Head of caudate nucleus (tissue), 42 donors: ENCODE results near the gene UGT1A8.
"Not testable (repeated sequence)": the region's sequence is repeated elsewhere in the genome, so short reads cannot be mapped to it uniquely, and the experiment has no call there.

Source experiments
- DNase-seq, 42 donors: peaks; one replicate each; pipeline versions ENCODE4 v3.0.0 to v3.0.0-alpha.2; 2020 to 2021; ENCODE audit warnings: mixed read lengths in 7 of 42
- intact Hi-C: fragments of 100-400 bp; cut with DNase I; formaldehyde crosslinking; loops from one replicate; pipeline ENCODE4 v1.15.0; 2022

The UGT1A8 gene

DNA sequence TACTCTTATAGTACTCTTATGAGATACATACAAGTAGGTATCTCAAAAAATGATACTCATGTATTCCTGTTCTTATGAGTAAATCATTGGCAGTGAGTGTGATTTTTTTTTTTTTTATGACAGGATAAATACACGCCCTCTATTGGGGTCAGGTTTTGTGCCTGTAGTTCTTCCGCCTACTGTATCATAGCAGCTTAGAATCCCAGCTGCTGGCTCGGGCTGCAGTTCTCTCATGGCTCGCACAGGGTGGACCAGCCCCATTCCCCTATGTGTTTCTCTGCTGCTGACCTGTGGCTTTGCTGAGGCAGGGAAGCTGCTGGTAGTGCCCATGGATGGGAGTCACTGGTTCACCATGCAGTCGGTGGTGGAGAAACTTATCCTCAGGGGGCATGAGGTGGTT lies at the start of gene UGT1A8:
TSS of gene UGT1A8 (plus strand) at position 158 of the 400 bp plus-strand sequence. CDS start at position 233, 75 bp downstream.
- DNase-seq, intact Hi-C loops: not testable (repeated sequence)

DNA sequence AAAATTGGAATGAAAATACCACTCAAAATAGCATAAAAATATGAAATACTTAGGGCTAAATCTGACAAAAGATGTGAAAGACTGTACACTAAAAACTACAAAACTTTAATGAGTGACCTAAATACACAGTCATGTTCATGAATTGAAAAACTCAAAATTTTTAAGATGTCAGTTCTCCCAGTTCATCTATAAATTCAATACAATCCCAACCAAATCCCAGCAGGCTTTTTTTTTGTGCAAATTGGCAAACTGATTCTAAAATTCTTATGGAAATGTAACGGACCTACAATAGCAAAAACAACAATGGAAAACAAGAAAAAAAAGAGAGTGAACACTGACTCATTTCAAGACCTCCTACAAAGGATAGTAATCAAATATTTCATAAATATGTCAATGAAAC lies 46.4 kb upstream of the UGT1A8 start:
- no peak for DNase-seq
- intact Hi-C loops = no loop called here

GRCh38 chr2:233571462-233571861 lies 46.0 kb upstream of the UGT1A8 start:
- intact Hi-C loops = no loop called here
- DNase-seq = no peak

GRCh38 chr2:233572468-233572867 lies 45.0 kb upstream of the UGT1A8 start:
- no peak for DNase-seq
- intact Hi-C loops = no loop called here

- DNase-seq, intact Hi-C loops: not testable (repeated sequence)
Observed at GRCh38 chr2:233577341-233577740, 40.1 kb upstream of the UGT1A8 start.

DNA sequence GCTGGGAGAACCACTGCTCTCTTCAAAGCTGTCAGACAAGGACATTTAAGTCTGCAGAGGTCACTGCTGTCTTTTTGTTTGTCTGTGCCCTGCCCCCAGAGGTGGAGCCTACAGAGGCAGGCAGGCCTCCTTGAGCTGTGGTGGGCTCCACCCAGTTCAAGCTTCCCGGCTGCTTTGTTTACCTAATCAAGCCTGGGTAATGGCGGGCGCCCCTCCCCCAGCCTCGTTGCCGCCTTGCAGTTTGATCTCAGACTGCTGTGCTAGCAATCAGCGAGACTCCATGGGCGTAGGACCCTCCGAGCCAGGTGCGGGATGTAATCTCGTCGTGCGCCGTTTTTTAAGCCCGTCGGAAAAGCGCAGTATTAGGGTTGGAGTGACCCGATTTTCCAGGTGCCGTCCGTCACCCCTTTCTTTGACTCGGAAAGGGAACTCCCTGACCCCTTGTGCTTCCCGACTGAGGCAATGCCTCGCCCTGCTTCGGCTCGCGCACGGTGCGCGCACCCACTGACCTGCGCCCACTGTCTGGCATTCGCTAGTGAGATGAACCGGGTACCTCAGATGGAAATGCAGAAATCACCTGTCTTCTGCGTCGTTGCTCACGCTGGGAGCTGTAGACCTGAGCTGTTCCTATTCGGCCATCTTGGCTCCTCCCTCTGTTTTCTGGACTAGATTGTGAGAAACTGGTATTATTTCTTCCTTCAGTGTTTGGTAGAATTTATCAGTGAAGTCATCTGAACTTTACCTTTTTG lies 34.0 kb upstream of the UGT1A8 start:
- DNase-seq, intact Hi-C loops: not testable (repeated sequence)

DNA sequence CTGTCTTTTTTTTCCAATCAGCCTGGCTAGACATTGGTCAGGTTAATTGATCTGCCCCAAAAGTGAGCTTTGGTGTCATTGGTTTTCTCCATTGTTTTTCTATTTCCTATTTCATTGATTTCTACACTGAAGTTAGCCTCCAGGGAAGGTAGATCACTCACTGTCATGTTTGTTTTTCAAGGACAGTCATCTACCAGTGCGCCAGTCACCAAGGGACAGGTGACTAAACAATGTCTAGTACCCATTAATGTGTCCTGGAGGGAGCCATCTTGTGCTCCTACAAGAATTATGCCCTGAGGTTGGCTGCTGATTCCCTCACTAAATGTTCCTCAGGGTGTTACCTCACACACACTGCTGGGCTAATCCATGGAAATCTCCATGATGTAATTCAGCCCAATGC lies 33.2 kb upstream of the UGT1A8 start:
- intact Hi-C loops = no loop called here
- no peak for DNase-seq

- intact Hi-C loops = no loop called here
- no peak for DNase-seq
Observed at GRCh38 chr2:233588400-233588799, 29.0 kb upstream of the UGT1A8 start.

DNA sequence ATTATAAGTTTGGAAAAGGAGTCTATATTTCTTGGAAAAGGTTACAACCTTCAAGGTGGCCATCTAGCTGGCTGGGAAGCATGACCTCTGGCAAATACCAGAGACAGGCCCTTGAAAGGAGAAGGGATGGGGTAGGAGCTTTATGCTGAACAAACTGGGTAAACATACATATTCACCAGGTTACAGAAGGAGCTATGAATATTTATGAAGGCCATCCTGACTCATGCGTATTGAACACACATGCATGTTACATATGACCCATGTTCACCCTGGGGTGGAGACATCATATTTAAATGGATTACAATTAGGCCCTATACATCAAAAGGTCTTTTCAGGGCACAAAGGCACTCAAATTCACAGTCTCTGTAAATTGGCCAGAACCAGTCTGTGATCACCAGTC lies 24.7 kb upstream of the UGT1A8 start:
- intact Hi-C loops, DNase-seq: not testable (repeated sequence)

DNA sequence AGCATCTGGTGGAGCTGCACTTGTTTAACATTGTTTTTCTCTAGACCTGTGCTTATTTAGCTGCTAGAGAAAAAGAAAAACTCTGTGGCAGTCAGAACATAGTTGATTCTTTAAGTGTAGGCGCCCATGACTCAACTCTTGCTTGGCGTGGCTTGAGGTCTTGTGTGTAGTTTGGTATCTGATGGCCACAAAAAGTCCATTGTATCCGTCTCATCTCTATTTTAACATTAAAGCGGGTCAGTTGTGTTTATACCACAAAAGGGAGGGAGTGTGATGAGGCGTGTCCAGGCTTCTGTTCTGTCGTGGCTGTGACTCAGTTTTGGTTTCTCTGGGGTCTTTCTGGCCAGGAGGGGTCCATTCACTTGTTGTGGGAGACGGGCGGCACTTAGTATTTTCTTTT lies 24.2 kb upstream of the UGT1A8 start:
- intact Hi-C loops = no loop called here
- DNase-seq = no peak

GRCh38 chr2:233597522-233597921 lies 19.9 kb upstream of the UGT1A8 start:
- no peak for DNase-seq
- intact Hi-C loops = no loop called here

GRCh38 chr2:233598952-233599351 lies 18.5 kb upstream of the UGT1A8 start:
- DNase-seq = no peak
- intact Hi-C loops = no loop called here

- intact Hi-C loops = no loop called here
- no peak for DNase-seq
Observed at GRCh38 chr2:233600386-233600785, 17.0 kb upstream of the UGT1A8 start.

GRCh38 chr2:233602076-233602475 lies 15.4 kb upstream of the UGT1A8 start:
- DNase-seq = no peak
- intact Hi-C loops = no loop called here

DNA sequence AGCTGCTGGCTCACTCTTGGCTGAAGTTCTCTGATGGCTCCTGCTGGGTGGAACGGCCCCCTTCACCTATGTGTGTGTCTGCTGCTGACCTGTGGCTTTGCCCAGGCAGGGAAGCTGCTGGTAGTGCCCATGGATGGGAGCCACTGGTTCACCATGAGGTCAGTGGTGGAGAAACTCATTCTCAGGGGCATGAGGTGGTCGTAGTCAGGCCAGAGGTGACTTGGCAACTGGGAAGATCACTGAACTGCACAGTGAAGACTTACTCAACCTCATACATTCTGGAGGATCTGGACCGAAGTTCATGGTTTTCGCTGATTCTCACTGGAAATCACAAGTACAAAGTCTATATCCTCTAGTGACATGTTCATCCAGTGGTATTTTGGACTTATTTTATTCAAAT lies 13.9 kb upstream of the UGT1A8 start:
- intact Hi-C loops = no loop called here

DNA sequence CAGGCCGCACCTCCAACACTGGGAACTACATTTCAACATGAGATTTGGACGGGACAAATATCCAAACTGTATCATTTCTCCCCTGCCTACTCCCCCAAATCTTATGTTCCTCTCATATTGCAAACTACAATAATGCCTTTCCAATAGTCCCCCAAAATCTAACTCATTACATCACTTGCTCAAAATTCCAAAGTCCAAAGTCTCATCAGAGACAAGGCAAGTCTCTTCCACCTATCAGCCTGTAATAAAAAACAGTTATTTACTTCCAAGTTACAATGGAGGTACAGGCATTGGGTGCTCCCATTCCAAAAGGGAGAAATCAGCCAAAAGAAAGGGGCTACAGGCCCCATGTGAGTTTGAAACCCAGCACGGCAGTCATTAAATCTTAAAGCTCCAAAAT lies 12.6 kb upstream of the UGT1A8 start:
- intact Hi-C loops = no loop called here
- DNase-seq = no peak

More for the DNA sequence above, 13.9 kb upstream of the UGT1A8 start:
- no peak for DNase-seq

DNA sequence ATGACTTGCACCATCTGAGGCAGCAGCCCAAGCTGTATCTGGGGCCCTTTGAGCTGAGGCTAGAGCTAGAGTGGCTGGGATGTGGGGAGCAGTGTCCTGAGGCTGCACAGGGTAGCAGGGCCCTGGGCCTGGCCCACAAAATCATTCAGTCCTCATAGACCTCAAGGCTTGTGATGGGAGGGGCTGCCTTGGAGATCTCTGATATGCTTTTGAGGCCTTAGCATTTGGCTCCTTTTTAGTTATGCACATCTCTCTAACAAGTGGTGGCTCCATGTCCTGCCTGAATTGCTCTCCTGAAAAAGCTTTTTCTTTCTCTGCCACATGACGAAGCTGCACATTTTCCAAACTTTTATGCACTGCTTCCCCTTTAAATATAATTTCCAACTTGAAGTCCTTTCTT lies 11.8 kb upstream of the UGT1A8 start:
- DNase-seq = no peak
- intact Hi-C loops = no loop called here

DNA sequence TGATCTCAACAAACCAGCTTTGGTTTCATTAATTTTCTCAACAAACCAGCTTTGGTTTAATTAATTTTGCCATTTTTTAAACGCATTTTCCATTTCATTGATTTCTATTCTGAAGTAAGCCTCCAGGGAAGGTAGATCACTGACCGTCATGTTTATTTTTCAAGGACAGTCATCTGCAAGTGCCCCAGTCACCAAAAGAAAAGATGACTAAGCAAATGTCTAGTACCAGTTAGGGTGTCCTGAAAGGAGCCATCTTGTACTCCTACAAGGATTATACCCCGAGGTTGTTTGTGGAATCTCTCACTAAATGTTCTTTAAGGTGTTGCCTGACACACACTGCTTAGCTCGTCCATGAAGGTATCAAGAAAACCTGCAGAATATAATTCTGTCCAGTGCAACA lies 6.1 kb upstream of the UGT1A8 start:
- no peak for DNase-seq
- intact Hi-C loops = no loop called here

DNA sequence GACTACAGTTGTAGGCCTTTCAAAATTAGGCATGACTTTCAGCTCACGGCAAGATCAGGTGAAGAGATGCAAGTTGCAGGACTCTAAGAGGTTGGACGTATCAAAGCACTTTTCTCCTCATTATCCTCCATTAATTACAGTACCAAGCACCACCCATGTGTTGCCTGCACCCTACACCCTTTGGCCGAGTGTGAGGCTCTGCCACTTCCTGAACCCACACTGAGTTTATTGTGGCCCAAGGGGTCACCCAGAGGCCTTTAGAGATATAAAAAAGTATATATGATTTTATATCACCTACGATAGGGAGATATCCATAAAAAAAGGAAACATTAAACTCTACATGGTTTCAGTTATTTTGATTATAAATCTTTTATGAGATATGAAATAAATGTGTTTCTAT lies 2.8 kb downstream of the UGT1A8 start:
- intact Hi-C loops = no loop called here
- DNase-seq = no peak

DNA sequence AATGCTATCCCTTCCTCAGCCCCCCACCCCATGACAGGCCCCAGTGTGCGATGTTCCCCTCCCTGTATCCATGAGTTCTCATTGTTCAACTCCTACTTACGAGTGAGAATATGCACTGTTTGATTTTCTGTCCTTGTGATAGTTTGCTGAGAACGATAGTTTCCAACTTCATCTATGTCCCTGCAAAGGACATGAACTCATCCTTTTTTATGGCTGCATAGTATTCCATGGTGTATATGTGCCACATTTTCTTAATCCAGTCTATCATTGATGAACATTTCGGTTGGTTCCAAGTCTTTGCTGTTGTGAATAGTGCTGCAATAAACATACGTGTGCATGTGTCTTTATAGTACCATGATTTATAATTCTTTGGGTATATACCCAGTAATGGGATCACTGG lies 4.4 kb downstream of the UGT1A8 start:
- intact Hi-C loops, DNase-seq: not testable (repeated sequence)

DNA sequence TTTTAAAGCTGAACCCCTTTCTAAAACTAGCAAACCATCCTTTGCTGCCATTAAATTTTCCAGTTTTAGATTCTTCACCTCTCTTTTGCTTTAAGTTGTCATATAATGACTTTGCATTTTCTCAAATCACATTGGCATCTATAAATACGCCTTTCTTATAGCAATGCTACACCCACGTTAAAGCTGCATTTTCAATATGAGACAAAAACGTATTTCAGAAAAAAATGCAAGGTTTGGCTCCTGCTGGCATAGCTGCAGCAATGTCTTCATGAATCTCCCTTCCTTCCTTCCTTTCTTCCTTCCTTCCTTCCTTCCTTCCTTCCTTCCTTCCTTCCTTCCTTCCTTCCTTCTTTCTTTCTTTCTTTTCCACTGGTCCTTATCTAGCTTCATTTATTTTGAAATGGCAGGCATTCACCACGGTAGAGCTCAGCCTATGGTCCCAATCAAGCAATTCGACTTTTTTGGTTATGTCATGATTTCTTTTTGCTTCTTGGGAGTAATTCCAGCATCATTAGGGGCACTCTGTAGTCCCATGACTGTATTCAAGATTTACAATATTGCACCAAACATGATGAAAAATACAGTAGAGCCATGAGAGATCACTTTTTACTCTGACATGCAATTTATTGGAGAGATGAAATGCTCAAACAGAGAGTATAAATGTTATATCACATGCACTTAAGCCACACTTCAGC lies 10.0 kb downstream of the UGT1A8 start:
- no peak for DNase-seq
- intact Hi-C loops = no loop called here
